Vagina (tissue), 2 donors: ENCODE data around the gene ARHGEF12.

Source experiments
- CTCF ChIP-seq, 3 experiments: fragments of 450-650 bp in 2 of 3; fragments of 200-600 bp in 1 of 3; sonication (generic) in 1 of 3; IDR thresholded peaks; one replicate each; pipeline ENCODE4 v1.5.1; 2017 to 2019; ENCODE audit warnings: antibody characterized with exemption in 3 of 3, mild to moderate bottlenecking in 2 of 3, moderate library complexity in 2 of 3
- POLR2A ChIP-seq, 2 donors: fragments of 450-650 bp; IDR thresholded peaks; one replicate each; pipeline ENCODE4 v1.6.1; 2017; ENCODE audit warnings: antibody characterized with exemption in 2 of 2, mild to moderate bottlenecking in 2 of 2, moderate library complexity in 2 of 2

- TF ChIP-seq POLR2A (IDR thresholded peaks at IDR 0.05) (no peak), CTCF (IDR thresholded peaks at IDR 0.05) (no peak)
Measured at GRCh38 chr11:120395778-120396177, 59.6 kb downstream of the ARHGEF12 start.
